B cell (primary cell): ENCODE measurements around the gene MET. TPM values are rescaled to one million over a fixed set of nuclear protein-coding genes. Genes with fewer than 3 reads are reported as not detected.

Experiments used
- ATAC-seq: fragments of 200-7000 bp; cut with Tn5 transposase; one replicate; pipeline ENCODE4 v1.10.0; 2021; ENCODE audit warnings: low read depth, mild to moderate bottlenecking, moderate number of reproducible peaks, moderate library complexity
- CTCF ChIA-PET: fragments of 350-600 bp; sonication (Branson Sonifier 250); formaldehyde crosslinking; loops from one replicate; lab custom pipeline; 2021; ENCODE audit warnings: antibody characterized with exemption, inconsistent platforms; lab: Charles Lee
- POLR2A ChIA-PET: fragments of 350-600 bp; sonication (Branson Sonifier 250); formaldehyde crosslinking; loops from one replicate; lab custom pipeline; 2021; ENCODE audit warnings: antibody characterized with exemption; lab: Charles Lee
- DNase-seq: peaks from one replicate; pipeline ENCODE4 v3.0.0; 2013
- H2AFZ ChIP-seq: 2 replicates; pipeline ENCODE4 v1.6.1; 2012; ENCODE audit warnings: mild to moderate bottlenecking, low read depth, low read length; ENCODE audit not compliant: insufficient read depth, poor library complexity, severe bottlenecking
- H3K27ac ChIP-seq, 2 donors: 1 replicate in 1 of 2; 2 replicates in 1 of 2; pipeline ENCODE4 v1.5.1; 2012 to 2013; ENCODE audit warnings: low read length in 2 of 2, mild to moderate bottlenecking in 2 of 2, moderate library complexity in 1 of 2
- H3K27me3 ChIP-seq, 4 experiments: fragments of 200-600 bp in 1 of 4; sonication (generic) in 1 of 4; replicated peaks in 1 of 4; 1 replicate in 2 of 4; 2 replicates in 2 of 4; pipeline versions ENCODE4 v1.6.1 to v1.7.0; 2013 to 2016; ENCODE audit warnings: low read length in 3 of 4, mild to moderate bottlenecking in 2 of 4, mixed read lengths in 1 of 4, moderate library complexity in 1 of 4; ENCODE audit not compliant: insufficient read depth in 4 of 4, control insufficient read depth in 3 of 4; ENCODE audit errors: control extremely low read depth in 1 of 4
- H3K36me3 ChIP-seq, 2 experiments: replicated peaks in 1 of 2; 1 replicate in 1 of 2; 2 replicates in 1 of 2; pipeline versions ENCODE4 v1.6.1 to v1.7.1; 2013; ENCODE audit warnings: low read length in 1 of 2; ENCODE audit not compliant: insufficient read depth in 2 of 2, control insufficient read depth in 1 of 2; ENCODE audit errors: control extremely low read depth in 1 of 2, extremely low read depth in 1 of 2
- H3K4me1 ChIP-seq, 2 donors: fragments of 200-600 bp in 1 of 2; sonication (generic) in 1 of 2; 1 replicate in 1 of 2; 2 replicates in 1 of 2; pipeline versions ENCODE4 v1.5.1 to v1.6.1; 2013 to 2017; ENCODE audit warnings: low read length in 2 of 2; ENCODE audit not compliant: control insufficient read depth in 2 of 2, insufficient read depth in 2 of 2
- H3K4me2 ChIP-seq: replicated peaks from 2 replicates; pipeline ENCODE3; 2012; ENCODE audit warnings: mild to moderate bottlenecking, low read depth, low read length; ENCODE audit not compliant: poor library complexity, severe bottlenecking
- H3K4me3 ChIP-seq, 5 experiments: fragments of 200-600 bp in 1 of 5; sonication (generic) in 1 of 5; 1 replicate in 3 of 5; 2 replicates in 2 of 5; pipeline versions ENCODE4 v1.5.1 to v1.7.0; 2011 to 2016; ENCODE audit warnings: low read length in 4 of 5, mild to moderate bottlenecking in 4 of 5, low read depth in 2 of 5, control low read depth in 1 of 5, moderate library complexity in 1 of 5; ENCODE audit not compliant: insufficient read depth in 1 of 5; ENCODE audit errors: control extremely low read depth in 1 of 5, extremely low read depth in 1 of 5
- H3K79me2 ChIP-seq: fragments of 200-600 bp; sonication (generic); one replicate; pipeline ENCODE4 v1.6.0; 2016; ENCODE audit warnings: low read length; ENCODE audit not compliant: control insufficient read depth, insufficient read depth
- H3K9ac ChIP-seq: fragments of 200-600 bp; sonication (generic); 2 replicates; pipeline ENCODE4 v1.6.1; 2017; ENCODE audit warnings: mild to moderate bottlenecking, low read length, moderate library complexity
- H3K9me3 ChIP-seq, 3 donors: one replicate each; pipeline versions ENCODE4 v1.6.1 to v1.7.1; 2013; ENCODE audit warnings: low read length in 2 of 3; ENCODE audit not compliant: control insufficient read depth in 2 of 3, insufficient read depth in 1 of 3; ENCODE audit errors: control extremely low read depth in 1 of 3
- H4K20me1 ChIP-seq: 2 replicates; pipeline ENCODE4 v1.6.0; 2012; ENCODE audit warnings: mild to moderate bottlenecking, low read length; ENCODE audit not compliant: insufficient read depth, control insufficient read depth, poor library complexity, severe bottlenecking
- H3K27ac Mint-ChIP-seq: one replicate; pipeline ENCODE4 v1.8.0; 2021; ENCODE audit warnings: mixed read lengths
- H3K27me3 Mint-ChIP-seq: one replicate; pipeline ENCODE4 v1.8.0; 2021; ENCODE audit warnings: mixed read lengths
- H3K4me1 Mint-ChIP-seq: one replicate; pipeline ENCODE4 v1.8.0; 2021; ENCODE audit warnings: mixed read lengths
- H3K4me3 Mint-ChIP-seq: one replicate; pipeline ENCODE4 v1.8.0; 2021; ENCODE audit warnings: mixed read lengths
- H3K9me3 Mint-ChIP-seq: one replicate; pipeline ENCODE4 v1.8.0; 2022; ENCODE audit warnings: mixed read lengths; ENCODE audit not compliant: insufficient read depth
- EZH2 ChIP-seq: IDR thresholded peaks from 2 replicates; pipeline ENCODE4 v1.6.1; 2012; ENCODE audit warnings: borderline replicate concordance, low read depth, mild to moderate bottlenecking, moderate library complexity, low read length; ENCODE audit not compliant: insufficient read depth, poor library complexity, severe bottlenecking
- WGBS: methylation state at CpG from one replicate; pipeline ENCODE4 v1.1.5; 2013; ENCODE audit warnings: missing lambda C conversion rate; ENCODE audit not compliant: insufficient coverage; 5-methylcytosine and 5-hydroxymethylcytosine counted together
- intact Hi-C: fragments of 100-400 bp; cut with micrococcal nuclease; formaldehyde crosslinking; loops from one replicate; pipeline ENCODE4 v1.10.0; 2022
- polyA plus RNA-seq: library from polyadenylated mRNA; depleted of rRNA; stranded (reverse); fragments of >200 nt; gene quantifications from 2 replicates; pipeline ENCODE4 v1.2.3, GENCODE V29; 2012
- total RNA-seq, 2 donors: library from RNA; stranded (reverse); fragments of 120-200 nt in 1 of 2; gene quantifications; 1 replicate in 1 of 2; 2 replicates in 1 of 2; pipeline versions ENCODE4 v1.2.3 to v1.2.4, GENCODE V29; 2013 to 2022
- TF ChIP-seq, protein P1 (sequence below): fragments of 200-600 bp; IDR thresholded peaks from one replicate; pipeline ENCODE4 v1.8.0; 2022; ENCODE audit warnings: antibody characterized with exemption, mild to moderate bottlenecking

The MET gene
- total and polyA plus RNA-seq, 2 donors (not counting 1 experiment from before 2014, with no cell fraction given): 0.03 to 0.59 TPM

DNA sequence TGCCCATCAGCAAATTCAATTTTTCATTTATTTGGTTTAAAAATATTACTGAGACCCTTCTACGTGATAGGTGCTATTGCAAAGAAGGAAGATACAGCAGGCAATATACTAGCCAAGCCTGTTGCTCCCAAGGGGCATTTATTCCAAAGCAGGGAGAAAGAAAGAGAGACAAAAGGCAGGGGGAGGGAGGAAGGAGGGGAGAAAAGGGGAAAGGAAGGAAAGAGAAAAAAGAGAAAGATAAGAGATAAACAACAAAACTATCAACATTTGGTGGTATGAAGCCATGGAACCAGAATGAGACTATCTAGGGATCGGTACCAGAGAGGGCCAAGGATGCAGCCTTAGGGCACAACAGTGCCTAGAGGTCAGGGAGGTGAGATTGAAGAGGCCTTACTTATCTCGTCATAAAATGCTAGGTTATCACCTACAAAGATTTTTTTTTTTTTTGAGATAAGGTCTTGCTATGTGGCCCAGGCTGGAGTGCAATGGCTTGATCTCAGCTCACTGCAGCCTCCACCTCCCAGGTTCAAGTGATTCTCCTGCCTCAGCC is 135.1 kb downstream of the MET start:
- H3K9me3 ChIP-seq: no peaks in the 10 kb centered on the region
- H3K4me1 ChIP-seq: no peaks in the 10 kb centered on the region
- H3K27me3 ChIP-seq: peaks cover 0 to 7% (median 0%) of the 10 kb centered on the region in 4 experiments
- no peaks in the 10 kb centered on the region for H3K36me3 ChIP-seq
- H3K27ac Mint-ChIP-seq: no peak overlapping the region
- ATAC-seq (no peak), DNase-seq (no peak)
- H3K27ac ChIP-seq: no peak overlapping the region
- no peak overlapping the region for H3K4me2 ChIP-seq
- no peaks in the 10 kb centered on the region for H4K20me1 ChIP-seq
- no peaks in the 10 kb centered on the region for H3K9me3 Mint-ChIP-seq
- no peak overlapping the region for H3K4me3 Mint-ChIP-seq
- no peak overlapping the region for H2AFZ ChIP-seq
- peaks cover 18% of the 10 kb centered on the region for H3K27me3 Mint-ChIP-seq
- no peaks in the 10 kb centered on the region for H3K79me2 ChIP-seq
- no peak for TF ChIP-seq EZH2
- TF ChIP-seq, protein P1, sequence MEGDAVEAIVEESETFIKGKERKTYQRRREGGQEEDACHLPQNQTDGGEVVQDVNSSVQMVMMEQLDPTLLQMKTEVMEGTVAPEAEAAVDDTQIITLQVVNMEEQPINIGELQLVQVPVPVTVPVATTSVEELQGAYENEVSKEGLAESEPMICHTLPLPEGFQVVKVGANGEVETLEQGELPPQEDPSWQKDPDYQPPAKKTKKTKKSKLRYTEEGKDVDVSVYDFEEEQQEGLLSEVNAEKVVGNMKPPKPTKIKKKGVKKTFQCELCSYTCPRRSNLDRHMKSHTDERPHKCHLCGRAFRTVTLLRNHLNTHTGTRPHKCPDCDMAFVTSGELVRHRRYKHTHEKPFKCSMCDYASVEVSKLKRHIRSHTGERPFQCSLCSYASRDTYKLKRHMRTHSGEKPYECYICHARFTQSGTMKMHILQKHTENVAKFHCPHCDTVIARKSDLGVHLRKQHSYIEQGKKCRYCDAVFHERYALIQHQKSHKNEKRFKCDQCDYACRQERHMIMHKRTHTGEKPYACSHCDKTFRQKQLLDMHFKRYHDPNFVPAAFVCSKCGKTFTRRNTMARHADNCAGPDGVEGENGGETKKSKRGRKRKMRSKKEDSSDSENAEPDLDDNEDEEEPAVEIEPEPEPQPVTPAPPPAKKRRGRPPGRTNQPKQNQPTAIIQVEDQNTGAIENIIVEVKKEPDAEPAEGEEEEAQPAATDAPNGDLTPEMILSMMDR: no peak
- intact Hi-C loops: no loop called here
- CTCF ChIA-PET: interaction anchor here (0.6 to 7.0 kb wide), 9 partner anchors 19 to 627 kb away, joined by 3 to 97 read pairs (median 5); partner anchors contain the start of gene MET
- H3K4me3 ChIP-seq: no peak overlapping the region
- 80% methylated on average over 1 of the region's 3 CpGs for WGBS
- POLR2A ChIA-PET: no interaction called here
- no peak overlapping the region for H3K9ac ChIP-seq
- peaks cover 4% of the 10 kb centered on the region for H3K4me1 Mint-ChIP-seq

DNA sequence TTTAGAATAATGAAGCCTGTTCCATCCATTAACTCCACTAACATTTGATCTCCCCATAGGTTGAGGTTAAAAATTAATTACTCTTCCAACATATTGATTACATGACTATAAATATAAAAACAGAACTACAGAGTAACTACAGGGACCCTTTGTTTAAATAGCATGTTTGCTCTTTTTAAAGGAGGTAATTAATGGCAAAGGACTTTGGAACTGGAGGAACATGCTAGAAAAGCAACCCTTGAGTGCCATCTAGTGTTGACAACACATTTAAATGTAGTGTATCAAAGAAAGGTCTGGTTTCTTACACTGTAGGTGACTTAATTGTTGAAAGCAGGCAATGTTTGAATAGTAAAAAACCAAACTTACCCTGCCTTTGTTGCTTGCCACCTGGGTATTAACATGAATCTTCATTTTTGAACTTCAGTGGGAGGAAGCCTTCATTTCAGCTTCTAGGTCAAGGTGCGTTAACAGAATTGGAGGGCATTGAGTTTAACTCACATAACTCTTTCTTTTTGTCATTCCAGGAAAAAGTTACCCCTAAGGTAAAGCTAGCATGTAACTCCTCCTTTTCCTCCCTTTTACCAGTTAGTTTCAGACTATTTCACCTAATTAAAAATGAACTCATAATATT is 137.8 kb downstream of the MET start:
- TF ChIP-seq, protein P1: peak; percentile 75
- TF ChIP-seq EZH2: no peak
- Mint-ChIP-seq H3K9me3 (no peaks in the 10 kb centered on the region), H3K4me3 (no peak overlapping the region), H3K4me1 (no peaks in the 10 kb centered on the region), H3K27me3 (peaks cover 8% of the 10 kb centered on the region), H3K27ac (no peak overlapping the region)
- Histone ChIP-seq H4K20me1 (no peaks in the 10 kb centered on the region), H3K4me3 (no peak overlapping the region), H3K27me3 (peaks cover 0 to 4% (median 0%) of the 10 kb centered on the region in 4 experiments), H3K9ac (no peak overlapping the region), H3K79me2 (no peaks in the 10 kb centered on the region), H2AFZ (no peak overlapping the region), H3K36me3 (no peaks in the 10 kb centered on the region), H3K4me1 (no peaks in the 10 kb centered on the region), H3K4me2 (no peak overlapping the region), H3K9me3 (no peaks in the 10 kb centered on the region), H3K27ac (no peak overlapping the region)
- DNase-seq (peak; percentile 65), ATAC-seq (peak; percentile 41)
- intact Hi-C loops: loop anchor here (1.0 kb wide), 5 partner anchors 138 to 671 kb away; no protein-coding TSS in a partner anchor
- WGBS: 100% methylated on average over 1 of the region's 1 CpG
- POLR2A ChIA-PET: no interaction called here
- CTCF ChIA-PET: interaction anchor here (0.9 to 7.0 kb wide), 10 partner anchors 10 to 676 kb away, joined by 3 to 97 read pairs (median 5); no protein-coding TSS in a partner anchor
